NCI-H128 (cell line): ENCODE results near the gene LYRM4.
A peak's percentile ranks its signal among the peaks of the same experiment; 100 is the strongest.

Source experiments
- DNase-seq: peaks from one replicate; lab custom pipeline; 2025; ENCODE audit not compliant: unreplicated experiment; lab: John Stamatoyannopoulos, UW

The LYRM4 gene

GRCh38 chr6:5178806-5179205, 81.9 kb downstream of the LYRM4 start:
- DNase-seq: no peak

DNA sequence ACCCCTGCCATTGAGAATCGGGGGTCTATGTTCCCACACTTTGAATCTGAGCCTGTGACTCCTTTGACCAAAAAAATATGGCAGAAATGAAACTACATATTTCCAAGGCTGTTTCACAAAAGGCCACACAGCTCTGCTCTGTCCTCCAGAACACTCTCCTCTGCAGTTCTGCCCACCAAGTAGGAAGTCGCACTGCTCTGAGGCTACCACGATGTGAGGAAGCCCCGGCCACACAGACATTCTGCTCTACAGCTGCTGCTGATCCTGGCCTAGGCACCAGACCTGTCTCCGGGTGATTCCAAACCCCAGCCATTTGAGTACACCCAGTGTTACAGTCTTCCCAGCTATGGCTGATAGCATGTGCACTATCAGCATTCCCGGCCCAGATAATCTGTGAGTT, 85.1 kb downstream of the LYRM4 start:
- no peak for DNase-seq

DNA sequence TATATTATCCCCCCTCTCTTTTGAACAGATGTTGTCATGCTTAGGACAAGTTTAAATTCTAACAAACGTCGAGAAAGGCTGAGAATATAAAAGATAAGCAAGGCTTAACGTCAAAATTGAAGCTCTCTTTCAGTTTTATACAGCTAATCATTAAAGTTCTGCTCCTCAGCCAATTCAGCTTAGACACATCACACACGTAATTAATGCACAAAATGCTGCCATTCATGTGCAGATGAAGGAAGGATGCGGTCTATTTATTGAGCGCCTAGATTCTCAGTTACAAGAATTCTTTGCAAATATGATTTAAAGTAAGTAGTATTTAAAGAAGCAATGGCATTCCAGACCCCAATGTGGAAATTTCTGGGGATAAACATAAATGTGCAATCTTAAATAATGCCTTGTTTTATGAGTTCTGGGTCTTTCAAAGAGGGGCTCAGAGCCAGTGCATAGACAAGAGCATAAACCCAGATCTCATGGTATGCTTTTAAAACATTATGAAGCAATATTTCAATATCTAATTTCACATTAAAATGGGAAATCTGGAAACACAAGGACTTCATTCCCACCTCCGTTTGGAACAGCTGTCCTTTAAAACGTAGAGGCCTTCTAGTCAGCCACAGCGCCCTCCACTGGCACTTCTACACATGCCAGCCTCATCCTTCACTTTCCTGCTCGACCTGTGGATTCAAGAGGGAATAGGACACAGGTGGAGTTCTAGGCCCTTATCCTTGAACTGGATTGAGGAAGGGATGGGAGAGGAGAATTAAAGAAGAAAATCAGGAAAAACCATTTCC, 85.8 kb downstream of the LYRM4 start:
- no peak for DNase-seq

GRCh38 chr6:5174244-5174643, 86.5 kb downstream of the LYRM4 start:
- no peak for DNase-seq

- no peak for DNase-seq
Observed at GRCh38 chr6:5173810-5174209, 86.9 kb downstream of the LYRM4 start.

DNA sequence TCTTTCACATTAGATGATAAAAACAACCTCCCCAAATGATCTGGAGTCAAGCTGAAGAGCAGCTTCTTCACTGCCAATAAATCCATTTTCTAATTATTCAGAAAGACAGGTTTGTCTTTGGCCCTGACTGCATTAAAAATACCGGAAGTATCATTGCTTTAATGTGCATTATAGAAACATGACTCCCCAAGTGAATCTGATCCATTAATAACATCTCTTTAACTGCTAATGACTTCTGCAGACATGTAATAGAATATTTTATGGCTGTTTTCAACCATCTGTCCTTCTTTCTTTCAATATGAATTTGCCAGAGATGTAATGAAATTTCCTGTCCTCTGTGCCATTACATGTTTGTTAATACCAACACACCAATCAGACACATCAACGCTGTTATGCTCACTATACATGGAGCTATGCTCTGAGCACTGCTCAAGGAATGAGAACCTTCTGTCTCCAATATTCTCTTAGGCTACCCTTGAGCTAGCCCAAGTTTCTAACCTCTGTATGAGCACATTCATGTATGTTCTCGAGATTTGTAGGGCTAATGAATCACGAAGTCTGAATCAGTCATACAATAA, 87.8 kb downstream of the LYRM4 start:
- DNase-seq: no peak

DNA sequence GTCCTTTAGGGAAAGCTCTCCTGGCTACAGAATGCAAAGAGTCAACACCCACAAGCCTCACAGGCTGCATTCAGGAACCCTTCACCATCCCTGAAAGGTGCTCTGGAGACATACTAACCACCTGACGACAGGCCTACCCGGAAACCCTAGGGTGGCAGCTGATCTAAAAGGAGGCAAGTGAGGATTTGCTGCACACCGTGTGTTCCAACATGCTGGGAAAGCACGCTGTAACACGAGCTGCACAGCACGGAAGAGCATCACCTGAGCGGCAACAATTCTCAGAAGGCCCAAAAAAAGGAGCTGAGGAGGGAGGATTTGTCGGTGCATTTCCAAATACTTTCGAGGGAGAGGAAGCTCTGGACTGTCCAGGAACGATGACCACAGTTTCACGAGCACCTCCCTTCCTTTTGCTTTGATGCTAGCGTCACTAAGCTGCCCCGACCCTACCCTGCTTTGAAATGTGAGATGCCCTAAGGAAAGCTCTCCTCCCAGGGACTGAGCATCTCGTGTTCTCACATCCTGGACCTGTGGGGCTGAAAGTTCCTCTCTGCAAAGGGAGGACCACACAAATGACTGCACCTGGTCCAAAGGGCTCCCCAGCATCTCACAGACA, 88.6 kb downstream of the LYRM4 start:
- DNase-seq: peak; percentile 55

- DNase-seq: no peak
Observed at GRCh38 chr6:5167501-5167900, 93.2 kb downstream of the LYRM4 start.

DNA sequence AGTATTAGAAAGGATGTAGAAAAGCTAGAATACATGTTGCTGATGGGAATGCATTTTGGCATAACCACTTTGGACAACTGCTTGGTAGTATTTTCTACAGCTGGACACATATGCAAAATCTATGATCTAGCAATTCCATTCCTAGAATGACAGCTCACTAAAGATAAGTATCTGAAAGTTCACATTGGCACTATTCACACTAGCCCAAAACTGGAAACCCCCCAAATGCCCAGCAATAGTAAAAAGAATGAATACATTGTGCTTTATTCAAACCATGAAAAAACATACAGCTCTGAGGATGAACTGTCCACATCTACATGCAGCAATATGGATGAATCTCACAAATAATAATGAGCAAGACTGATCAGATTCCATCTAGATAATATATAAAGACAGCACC, 96.7 kb downstream of the LYRM4 start:
- DNase-seq: no peak

DNA sequence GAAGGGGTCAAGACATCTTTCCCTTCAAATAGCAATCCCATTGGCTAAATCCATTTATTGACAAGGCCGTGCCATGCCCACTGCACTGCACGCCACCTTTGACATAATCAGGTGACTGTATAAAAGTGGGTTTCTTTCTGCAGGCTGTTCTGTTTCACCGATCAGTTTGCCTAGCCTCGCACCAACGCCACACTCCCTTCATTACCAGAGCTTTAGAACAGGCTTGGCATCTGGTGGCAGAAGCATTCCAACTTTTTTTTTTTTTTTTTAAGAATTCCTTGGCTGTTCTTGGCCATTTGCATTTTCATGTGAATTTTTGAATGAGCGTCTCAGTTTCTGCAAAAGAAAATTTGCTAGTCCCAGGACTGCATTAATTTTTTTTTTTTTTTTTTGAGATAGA, 97.5 kb downstream of the LYRM4 start:
- DNase-seq: no peak

- no peak for DNase-seq
Observed at GRCh38 chr6:5162355-5162754, 98.4 kb downstream of the LYRM4 start.

DNA sequence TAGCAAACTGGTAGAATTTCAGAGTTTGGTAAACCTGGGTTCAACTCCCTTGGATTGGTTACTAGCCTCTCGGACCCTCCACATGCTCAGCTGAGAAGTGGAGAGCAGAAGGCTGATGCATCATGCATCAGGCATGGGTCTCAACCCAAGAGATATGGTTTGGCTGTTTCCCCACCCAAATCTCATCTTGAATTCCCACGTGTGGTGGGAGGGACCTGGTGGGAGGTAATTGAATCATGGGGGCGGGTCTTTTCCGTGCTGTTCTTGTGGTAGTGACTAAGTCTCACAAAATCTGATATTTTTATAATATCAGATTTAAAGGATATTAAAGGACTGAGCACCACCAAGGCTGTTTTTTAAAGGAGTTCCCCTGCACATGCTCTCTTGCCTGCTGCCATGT, 100.5 kb downstream of the LYRM4 start:
- no peak for DNase-seq

DNA sequence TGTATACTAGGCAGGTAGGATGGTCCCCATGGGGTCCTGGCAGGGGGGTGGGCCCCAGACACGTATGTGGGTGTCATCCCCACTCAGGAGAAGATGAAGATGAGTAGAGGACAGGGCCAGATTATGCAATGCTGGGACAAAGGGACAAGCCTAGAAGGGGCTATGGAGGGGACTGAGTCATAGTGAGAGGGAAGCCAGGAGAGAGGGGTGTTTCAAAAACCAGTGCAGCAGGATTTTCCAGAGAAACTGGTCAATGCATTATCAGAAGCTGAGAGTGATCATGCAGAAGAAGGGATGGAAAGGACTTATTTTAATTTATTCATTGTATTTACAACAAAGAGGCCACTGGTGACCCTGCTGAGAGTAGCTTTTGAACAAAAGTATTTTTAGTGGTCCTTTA, 101.6 kb downstream of the LYRM4 start:
- DNase-seq: no peak

GRCh38 chr6:5158180-5158579, 102.6 kb downstream of the LYRM4 start:
- DNase-seq: no peak

DNA sequence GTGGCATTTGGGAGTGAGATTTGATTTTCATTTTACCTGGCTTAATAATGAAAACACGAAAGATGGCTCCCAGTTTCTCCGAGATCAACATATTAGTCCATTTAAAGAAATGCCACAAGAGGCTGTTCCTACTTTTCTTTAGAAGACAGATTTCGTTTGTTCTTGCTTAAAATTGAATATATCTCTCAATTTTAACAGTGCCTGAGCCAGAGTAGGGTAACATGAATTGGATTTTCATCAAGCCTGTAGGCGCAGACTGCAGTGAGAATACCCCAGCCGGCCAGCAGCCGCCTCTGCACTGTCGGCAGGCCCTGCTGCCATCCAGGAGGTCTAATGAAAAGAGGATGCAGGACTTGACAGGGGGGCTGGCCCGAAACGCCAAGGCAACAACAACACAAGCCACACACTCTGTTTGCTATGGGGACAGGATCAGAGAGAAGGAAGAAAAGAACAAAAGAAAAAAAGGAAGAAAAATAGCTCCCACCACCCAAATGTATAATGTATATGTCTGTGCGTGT, 103.1 kb downstream of the LYRM4 start:
- no peak for DNase-seq

DNA sequence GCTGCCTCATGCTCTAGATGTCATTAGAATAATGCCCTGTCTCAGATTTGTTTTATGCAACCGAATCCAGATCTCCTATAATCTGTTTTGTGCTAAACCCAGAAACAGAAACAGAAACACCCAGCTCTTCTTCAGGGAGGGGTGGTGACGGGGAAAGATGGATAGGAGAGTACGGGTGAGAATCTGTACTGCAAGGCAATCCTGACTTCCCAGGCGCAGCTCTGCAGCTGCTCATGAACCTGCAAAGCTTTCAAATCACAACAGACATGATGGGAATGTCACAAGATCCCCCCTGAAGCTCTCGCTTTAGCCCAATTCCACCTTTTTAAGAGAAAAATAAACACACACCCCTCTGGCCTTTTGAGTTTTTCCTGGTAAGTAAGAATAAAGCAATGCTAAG, 104.1 kb downstream of the LYRM4 start:
- DNase-seq: no peak

- no peak for DNase-seq
Observed at GRCh38 chr6:5155906-5156305, 104.8 kb downstream of the LYRM4 start.

DNA sequence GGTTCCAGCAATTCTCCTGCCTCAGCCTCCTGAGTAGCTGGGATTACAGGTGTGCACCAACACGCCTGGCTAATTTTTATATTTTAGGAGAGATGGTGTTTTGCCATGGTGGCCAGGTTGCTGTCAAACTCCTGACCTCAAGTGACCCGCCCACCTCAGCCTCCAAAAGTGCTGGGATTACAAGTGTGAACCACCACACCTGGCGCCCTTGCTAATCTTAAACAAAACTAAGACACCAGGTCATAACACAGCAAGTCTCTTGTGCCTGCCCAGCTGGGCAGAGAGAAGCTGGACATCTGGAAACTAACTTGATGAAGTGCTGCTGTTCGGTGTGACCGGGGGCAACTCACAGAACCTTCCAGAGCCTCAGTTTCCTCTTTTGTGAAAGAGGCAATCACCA, 107.6 kb downstream of the LYRM4 start:
- no peak for DNase-seq

DNA sequence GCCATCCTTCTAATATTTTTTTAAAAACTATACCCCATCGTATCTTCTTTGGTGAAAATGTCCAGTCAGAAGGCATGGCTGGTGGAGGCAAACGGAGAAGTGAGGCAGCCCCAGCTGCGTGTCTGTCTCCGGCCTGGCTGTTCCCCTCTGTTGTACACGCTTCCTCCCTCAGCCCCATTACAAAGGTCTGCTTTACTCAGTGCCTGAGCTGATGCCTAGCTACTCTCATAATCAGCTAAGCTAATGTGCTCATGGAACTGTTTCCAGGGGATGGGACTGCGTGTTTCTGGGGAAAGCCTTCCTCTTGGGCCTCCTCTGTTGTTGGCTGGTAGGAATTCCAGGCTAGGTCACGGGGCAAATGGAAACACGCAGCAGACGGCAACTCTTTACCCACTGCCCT, 108.3 kb downstream of the LYRM4 start:
- no peak for DNase-seq

DNA sequence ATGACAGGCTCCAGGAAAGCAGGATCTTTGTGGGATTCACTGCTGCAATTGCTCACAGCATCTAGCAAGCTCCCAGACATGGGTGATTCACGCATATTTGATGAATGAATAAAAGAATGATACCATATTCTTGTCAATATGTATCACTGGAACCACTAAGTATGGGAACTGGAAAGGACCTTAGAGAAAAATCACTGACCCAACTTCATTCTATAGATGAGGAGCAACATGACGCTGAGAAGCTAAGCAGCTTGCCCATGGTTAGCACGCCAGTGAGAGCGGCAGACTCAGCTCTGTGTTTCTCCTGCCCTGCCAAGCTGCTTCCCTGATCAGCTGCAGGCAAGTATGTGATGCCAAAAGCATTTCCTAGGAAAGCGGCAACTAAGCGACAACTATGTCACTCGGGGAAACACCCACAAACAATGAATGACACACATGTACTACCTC, 108.8 kb downstream of the LYRM4 start:
- no peak for DNase-seq

- DNase-seq: no peak
Observed at GRCh38 chr6:5151360-5151954, 109.3 kb downstream of the LYRM4 start.

DNA sequence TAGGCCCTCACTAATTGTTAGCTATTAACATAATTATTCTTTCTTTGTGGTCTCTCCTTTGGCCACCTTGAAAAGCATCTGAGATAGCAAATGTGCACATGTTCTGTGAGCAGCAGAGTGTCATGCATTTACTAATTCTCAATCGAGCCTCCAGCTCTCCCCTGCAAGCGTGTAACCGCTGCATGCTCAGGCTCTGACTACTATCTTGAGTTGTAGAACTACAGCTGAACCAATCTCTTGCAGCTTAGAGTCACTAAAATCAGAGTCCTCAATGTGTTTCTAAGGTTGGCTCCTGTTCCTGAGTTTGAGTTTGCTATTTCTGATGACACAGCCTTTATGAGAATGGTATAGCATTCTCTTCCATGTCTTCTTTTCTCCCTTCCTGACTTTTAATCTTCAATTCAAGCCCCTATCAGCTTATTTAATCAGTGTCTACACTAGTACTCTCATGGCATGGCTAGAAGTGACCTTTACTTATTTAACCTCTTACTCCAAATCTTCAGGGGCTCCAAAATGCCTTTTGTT, 110.1 kb downstream of the LYRM4 start:
- DNase-seq: no peak
